ENCODE data around the gene TXNDC8. TPM values are rescaled to one million over a fixed set of nuclear protein-coding genes. Genes with fewer than 3 reads are reported as not detected.

TXNDC8 gene
- total and polyA plus RNA-seq, 2 of the 13 experiments (the other 11 are each of a cell fraction or from before 2014, with no cell fraction given), result not detected

DNA sequence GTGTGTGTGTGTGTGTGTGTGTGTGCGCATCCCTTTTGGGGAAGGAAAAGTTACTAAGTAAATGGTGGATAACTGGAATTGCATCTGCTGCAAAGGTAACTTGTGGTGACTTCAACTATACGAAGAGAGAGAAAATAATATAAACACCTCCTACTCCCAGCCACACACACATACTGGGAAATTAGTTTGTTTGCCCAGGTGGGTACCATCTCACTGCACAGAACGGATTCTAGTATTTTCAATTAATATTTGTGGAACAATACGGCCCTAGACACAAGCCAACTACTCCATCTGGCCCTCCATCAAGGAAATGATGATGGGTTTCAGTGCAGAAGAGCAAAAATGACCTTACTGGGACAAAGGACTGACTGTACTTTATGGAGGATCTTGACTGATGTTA is 49.2 kb downstream of the TXNDC8 start (continued):
- TF ChIP-seq THAP9 (CRISPR knock-in tag; IDR thresholded peaks at IDR 0.05; ENCODE audit: borderline replicate concordance), result no peak

DNA sequence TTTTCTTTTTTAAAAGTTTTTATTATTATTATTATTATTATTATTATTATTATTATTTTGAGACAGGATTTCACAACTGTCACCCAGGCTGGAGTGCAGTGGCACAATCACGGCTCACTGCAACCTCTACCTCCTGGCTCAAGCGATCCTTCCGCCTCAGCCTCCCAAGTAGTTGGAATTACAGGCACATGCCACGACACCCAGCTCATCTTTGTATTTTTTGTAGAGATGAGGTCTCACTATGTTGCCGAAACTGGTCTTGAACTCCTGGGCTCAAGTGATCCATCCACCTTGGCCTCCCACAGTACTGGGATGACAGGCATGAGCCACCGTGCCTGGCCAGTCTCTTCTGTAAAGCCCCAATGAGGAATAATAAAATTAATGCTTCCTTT is 50.4 kb downstream of the TXNDC8 start:
- Histone ChIP-seq H2AFZ (ENCODE audit: low read length) (no peak overlapping the region), H3K9me3 (ENCODE audit: low read length) (no peaks in the 10 kb centered on the region), H3K79me2 (ENCODE audit: insufficient read depth, low read length) (no peaks in the 10 kb centered on the region), H3K36me3 (replicated peaks in 1 of 2; ENCODE audit: control insufficient read depth in 1 of 2, insufficient read depth in 2 of 2, low read length in 2 of 2) (no peaks in the 10 kb centered on the region), H3K4me2 (ENCODE audit: low read depth, low read length) (no peak overlapping the region), H3K27me3 (ENCODE audit: control insufficient read depth in 1 of 2, insufficient read depth in 2 of 2, low read length in 2 of 2) (no peaks in the 10 kb centered on the region), H3K4me3 (replicated peaks in 1 of 3; ENCODE audit: insufficient read depth in 1 of 3, low read depth in 2 of 3, low read length in 3 of 3) (no peak overlapping the region), H3K27ac (ENCODE audit: extremely low read length, insufficient read depth, low read length) (no peak overlapping the region), H4K20me1 (ENCODE audit: insufficient read depth, low read length) (no peaks in the 10 kb centered on the region), H3K4me1 (ENCODE audit: insufficient read depth, low read length) (peaks cover 22% of the 10 kb centered on the region), H3K9ac (ENCODE audit: insufficient read depth, low read depth, low read length) (no peak overlapping the region)
- POLR2A ChIA-PET, result no interaction called here
- no peak for ATAC-seq
- in situ Hi-C loops (cut with HindIII; ENCODE audit: extremely low pct_ligation_motif_present, low pct_unique_long_range_greater_than_20kb), result no loop called here
- no TSS peak for BruUV-seq (replicated peaks)
- CTCF ChIA-PET (ENCODE audit: low intra/inter-chr PET ratio, low total read pairs), result no interaction called here
- no peak for DNase-seq (ENCODE audit: low spot score)
- intact Hi-C loops (cut with micrococcal nuclease; ENCODE audit: unreplicated experiment), result no loop called here
- 91% methylated on average over 6 of the region's 6 CpGs for WGBS (ENCODE audit: low lambda C conversion rate)
- no peak for FAIRE-seq
- TF ChIP-seq YY1 (IDR thresholded peaks at IDR 0.05; ENCODE audit: insufficient read depth, insufficient replicate concordance, low read depth, low read length) (no peak), RERE (CRISPR knock-in tag; IDR thresholded peaks at IDR 0.05; ENCODE audit: low read depth) (no peak), ELF3 (CRISPR knock-in tag; IDR thresholded peaks at IDR 0.05) (no peak), IRF2 (CRISPR knock-in tag; IDR thresholded peaks at IDR 0.05) (no peak), ZNF549 (CRISPR knock-in tag; IDR thresholded peaks at IDR 0.05) (no peak), FOSL2 (CRISPR knock-in tag; IDR thresholded peaks at IDR 0.05) (no peak), KLF6 (CRISPR knock-in tag; IDR thresholded peaks at IDR 0.05) (no peak), ZFP41 (CRISPR knock-in tag; IDR thresholded peaks at IDR 0.05; ENCODE audit: borderline replicate concordance) (no peak)
- TF ChIP-seq, protein P1, sequence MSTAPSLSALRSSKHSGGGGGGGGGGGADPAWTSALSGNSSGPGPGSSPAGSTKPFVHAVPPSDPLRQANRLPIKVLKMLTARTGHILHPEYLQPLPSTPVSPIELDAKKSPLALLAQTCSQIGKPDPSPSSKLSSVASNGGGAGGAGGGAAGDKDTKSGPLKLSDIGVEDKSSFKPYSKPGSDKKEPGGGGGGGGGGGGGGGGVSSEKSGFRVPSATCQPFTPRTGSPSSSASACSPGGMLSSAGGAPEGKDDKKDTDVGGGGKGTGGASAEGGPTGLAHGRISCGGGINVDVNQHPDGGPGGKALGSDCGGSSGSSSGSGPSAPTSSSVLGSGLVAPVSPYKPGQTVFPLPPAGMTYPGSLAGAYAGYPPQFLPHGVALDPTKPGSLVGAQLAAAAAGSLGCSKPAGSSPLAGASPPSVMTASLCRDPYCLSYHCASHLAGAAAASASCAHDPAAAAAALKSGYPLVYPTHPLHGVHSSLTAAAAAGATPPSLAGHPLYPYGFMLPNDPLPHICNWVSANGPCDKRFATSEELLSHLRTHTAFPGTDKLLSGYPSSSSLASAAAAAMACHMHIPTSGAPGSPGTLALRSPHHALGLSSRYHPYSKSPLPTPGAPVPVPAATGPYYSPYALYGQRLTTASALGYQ (CRISPR knock-in tag; IDR thresholded peaks at IDR 0.05), result no peak
- TF ChIP-seq, protein P2, sequence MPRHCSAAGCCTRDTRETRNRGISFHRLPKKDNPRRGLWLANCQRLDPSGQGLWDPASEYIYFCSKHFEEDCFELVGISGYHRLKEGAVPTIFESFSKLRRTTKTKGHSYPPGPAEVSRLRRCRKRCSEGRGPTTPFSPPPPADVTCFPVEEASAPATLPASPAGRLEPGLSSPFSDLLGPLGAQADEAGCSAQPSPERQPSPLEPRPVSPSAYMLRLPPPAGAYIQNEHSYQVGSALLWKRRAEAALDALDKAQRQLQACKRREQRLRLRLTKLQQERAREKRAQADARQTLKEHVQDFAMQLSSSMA (CRISPR knock-in tag; IDR thresholded peaks at IDR 0.05), result no peak

All from HepG2 (cell line).